ENCODE results near the gene SAMD4A.

GRCh38 chr14:54577977-54578376 is 11.0 kb downstream of the SAMD4A start:
- TF ChIP-seq EZH2phosphoT487 (IDR thresholded peaks at IDR 0.05; ENCODE audit: insufficient read depth, low read depth) (no peak), EZH2 (IDR thresholded peaks at IDR 0.05; ENCODE audit: insufficient read depth, poor library complexity, severe bottlenecking) (no peak)
